ENCODE data around the gene SOWAHA.
A peak's percentile ranks its signal among the peaks of the same experiment; 100 is the strongest.

Gene SOWAHA

GRCh38 chr5:132814503-132815294 is 1.6 kb downstream of the SOWAHA start:
- no peak overlapping the region for H3K27ac ChIP-seq
- TF ChIP-seq CTCF (conservative IDR thresholded peaks at IDR 0.05) = no peak

- H3K27ac ChIP-seq = no peak overlapping the region
Observed at GRCh38 chr5:132815454-132815853, 2.4 kb downstream of the SOWAHA start.

DNA sequence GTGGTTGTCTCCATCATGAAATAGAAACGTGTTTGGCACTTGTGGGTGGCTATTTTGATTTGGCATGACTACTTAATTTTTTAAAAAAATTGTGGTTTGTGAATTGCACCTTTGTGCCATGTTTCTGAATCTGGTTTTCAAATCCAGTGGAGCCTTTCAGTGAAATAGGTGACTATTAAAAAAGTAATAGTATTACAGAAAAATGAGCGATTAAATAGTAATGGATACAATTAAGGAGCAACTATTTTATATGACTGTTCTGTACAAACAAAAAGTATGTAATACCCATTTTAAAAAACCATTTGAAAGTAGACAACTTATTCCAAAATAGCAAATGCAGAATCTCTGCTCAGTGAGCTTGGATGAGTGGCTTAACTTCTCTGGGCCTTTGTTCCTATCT is 3.0 kb downstream of the SOWAHA start:
- no peak for TF ChIP-seq CTCF (conservative IDR thresholded peaks at IDR 0.05)
- H3K27ac ChIP-seq = no peak overlapping the region

More at GRCh38 chr5:132815454-132815853, 2.4 kb downstream of the SOWAHA start:
- no peak for TF ChIP-seq CTCF (conservative IDR thresholded peaks at IDR 0.05)

GRCh38 chr5:132816554-132816953 is 3.5 kb downstream of the SOWAHA start:
- no peak overlapping the region for H3K27ac ChIP-seq
- no peak for TF ChIP-seq CTCF (conservative IDR thresholded peaks at IDR 0.05)

DNA sequence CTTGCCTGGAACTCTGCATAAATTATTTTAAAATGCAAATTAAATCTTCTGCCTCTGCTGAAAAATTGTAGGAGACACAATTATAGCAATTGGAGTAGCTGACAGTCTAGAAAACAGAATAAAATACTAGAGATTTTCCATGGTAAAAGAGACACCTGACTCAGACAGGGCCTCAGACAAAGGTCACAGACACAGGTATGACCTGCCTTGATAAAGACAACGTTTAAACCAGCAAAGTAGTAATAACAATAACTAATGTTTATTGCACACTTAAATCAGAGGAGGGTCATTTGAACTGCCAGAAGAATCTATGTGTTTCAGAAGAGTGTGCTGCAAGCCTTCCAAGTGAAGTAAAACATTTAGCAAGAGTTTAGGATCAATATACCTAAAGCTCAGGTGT is 3.9 kb downstream of the SOWAHA start:
- no peak overlapping the region for H3K27ac ChIP-seq
- TF ChIP-seq CTCF (conservative IDR thresholded peaks at IDR 0.05) = no peak

- TF ChIP-seq CTCF (conservative IDR thresholded peaks at IDR 0.05) = no peak
- H3K27ac ChIP-seq = no peak overlapping the region
Observed at GRCh38 chr5:132819468-132819867, 6.4 kb downstream of the SOWAHA start.

DNA sequence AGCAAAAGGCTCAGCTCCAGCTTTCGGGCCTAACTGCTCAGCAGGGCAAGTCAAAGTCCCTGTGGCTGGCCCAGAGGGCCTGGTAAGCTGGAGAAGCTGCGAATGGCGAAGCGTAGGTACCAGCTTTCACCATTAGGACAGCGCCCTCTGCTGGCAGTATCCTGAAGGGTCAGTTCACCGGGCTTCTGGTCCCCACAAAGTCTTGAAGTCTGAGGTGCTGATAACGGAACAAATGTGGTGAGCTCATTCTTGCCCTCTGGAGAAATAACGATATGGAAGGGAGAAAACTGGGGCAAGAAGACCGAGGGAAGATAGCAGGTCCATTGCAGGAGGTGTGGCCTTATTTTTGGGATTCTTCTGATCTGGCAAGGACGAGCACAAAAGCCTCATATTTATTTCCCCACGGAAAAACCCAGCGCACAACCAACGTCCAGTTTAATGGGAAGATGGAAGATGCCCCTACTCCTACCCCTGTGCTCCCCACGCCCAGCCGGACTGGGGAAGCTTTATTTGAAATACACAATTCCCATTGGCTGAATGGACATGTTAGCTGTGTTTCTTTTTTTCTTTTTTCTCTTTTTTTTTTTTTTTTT is 7.2 kb downstream of the SOWAHA start:
- H3K27ac ChIP-seq = no peak overlapping the region
- peak; percentile 87 for TF ChIP-seq CTCF (conservative IDR thresholded peaks at IDR 0.05)

Data from VCaP (cell line).